ENCODE data around the gene IBTK. TPM values are rescaled to one million over a fixed set of nuclear protein-coding genes. Genes with fewer than 3 reads are reported as not detected.
A peak's percentile ranks its signal among the peaks of the same experiment; 100 is the strongest.

The IBTK gene
- total RNA-seq, 1 donor from 2014 or later = 24.8 TPM

GRCh38 chr6:82237013-82237412 is 10.5 kb downstream of the IBTK start:
- no peak for TF ChIP-seq CTCF (IDR thresholded peaks at IDR 0.05; ENCODE audit: unreplicated experiment)
- DNase-seq (ENCODE audit: low spot score) = no peak
- no peak overlapping the region for H3K4me3 Mint-ChIP-seq (ENCODE audit: unreplicated experiment)
- no peaks in the 10 kb centered on the region for H3K27me3 Mint-ChIP-seq (ENCODE audit: unreplicated experiment)
- peaks cover 4% of the 10 kb centered on the region for H3K36me3 Mint-ChIP-seq (ENCODE audit: low read depth, unreplicated experiment)
- H3K4me1 Mint-ChIP-seq (ENCODE audit: unreplicated experiment) = peaks cover 5% of the 10 kb centered on the region
- H3K27ac Mint-ChIP-seq (ENCODE audit: unreplicated experiment) = no peak overlapping the region
- H3K9me3 Mint-ChIP-seq (ENCODE audit: unreplicated experiment) = no peaks in the 10 kb centered on the region

- no peak overlapping the region for H3K4me3 Mint-ChIP-seq (ENCODE audit: unreplicated experiment)
Measured at GRCh38 chr6:82227770-82228169, 19.8 kb downstream of the IBTK start.

GRCh38 chr6:82220167-82220566 is 27.4 kb downstream of the IBTK start:
- TF ChIP-seq CTCF (IDR thresholded peaks at IDR 0.05; ENCODE audit: unreplicated experiment) = no peak
- no peak for DNase-seq (ENCODE audit: low spot score)
- Mint-ChIP-seq H3K9me3 (ENCODE audit: unreplicated experiment) (no peaks in the 10 kb centered on the region), H3K36me3 (ENCODE audit: low read depth, unreplicated experiment) (peaks cover 24% of the 10 kb centered on the region), H3K4me1 (ENCODE audit: unreplicated experiment) (no peaks in the 10 kb centered on the region), H3K27ac (ENCODE audit: unreplicated experiment) (no peak overlapping the region), H3K27me3 (ENCODE audit: unreplicated experiment) (no peaks in the 10 kb centered on the region), H3K4me3 (ENCODE audit: unreplicated experiment) (no peak overlapping the region)

More at GRCh38 chr6:82227770-82228169, 19.8 kb downstream of the IBTK start:
- Mint-ChIP-seq H3K4me1 (ENCODE audit: unreplicated experiment) (peaks cover 4% of the 10 kb centered on the region), H3K27ac (ENCODE audit: unreplicated experiment) (peak overlapping the region; percentile 74), H3K36me3 (ENCODE audit: low read depth, unreplicated experiment) (peaks cover 12% of the 10 kb centered on the region), H3K9me3 (ENCODE audit: unreplicated experiment) (no peaks in the 10 kb centered on the region), H3K27me3 (ENCODE audit: unreplicated experiment) (no peaks in the 10 kb centered on the region)
- DNase-seq (ENCODE audit: low spot score) = no peak
- TF ChIP-seq CTCF (IDR thresholded peaks at IDR 0.05; ENCODE audit: unreplicated experiment) = no peak

GRCh38 chr6:82217018-82217586 is 30.4 kb downstream of the IBTK start:
- no peak overlapping the region for H3K4me3 Mint-ChIP-seq (ENCODE audit: unreplicated experiment)
- no peak for DNase-seq (ENCODE audit: low spot score)
- no peaks in the 10 kb centered on the region for H3K9me3 Mint-ChIP-seq (ENCODE audit: unreplicated experiment)
- no peaks in the 10 kb centered on the region for H3K4me1 Mint-ChIP-seq (ENCODE audit: unreplicated experiment)
- TF ChIP-seq CTCF (IDR thresholded peaks at IDR 0.05; ENCODE audit: unreplicated experiment) = no peak
- peaks cover 27% of the 10 kb centered on the region for H3K36me3 Mint-ChIP-seq (ENCODE audit: low read depth, unreplicated experiment)
- H3K27ac Mint-ChIP-seq (ENCODE audit: unreplicated experiment) = no peak overlapping the region
- no peaks in the 10 kb centered on the region for H3K27me3 Mint-ChIP-seq (ENCODE audit: unreplicated experiment)

GRCh38 chr6:82216549-82216948 is 31.0 kb downstream of the IBTK start:
- H3K27ac Mint-ChIP-seq (ENCODE audit: unreplicated experiment) = no peak overlapping the region
- H3K4me3 Mint-ChIP-seq (ENCODE audit: unreplicated experiment) = no peak overlapping the region
- H3K27me3 Mint-ChIP-seq (ENCODE audit: unreplicated experiment) = no peaks in the 10 kb centered on the region
- TF ChIP-seq CTCF (IDR thresholded peaks at IDR 0.05; ENCODE audit: unreplicated experiment) = no peak
- no peak for DNase-seq (ENCODE audit: low spot score)
- H3K4me1 Mint-ChIP-seq (ENCODE audit: unreplicated experiment) = no peaks in the 10 kb centered on the region
- no peaks in the 10 kb centered on the region for H3K9me3 Mint-ChIP-seq (ENCODE audit: unreplicated experiment)
- peaks cover 27% of the 10 kb centered on the region for H3K36me3 Mint-ChIP-seq (ENCODE audit: low read depth, unreplicated experiment)

Data from endothelial cell (in vitro differentiated cells).